ENCODE results near the gene SAP30BP.

The SAP30BP gene

GRCh38 chr17:75712446-75712845, 45.3 kb downstream of the SAP30BP start:
- DNase-seq (ENCODE audit: insufficient read length, low spot score) (no peak), FAIRE-seq (no peak)
- TF ChIP-seq CTCF (IDR thresholded peaks at IDR 0.05; ENCODE audit: insufficient read depth, missing control alignments), result no peak

GRCh38 chr17:75719732-75720131, 52.6 kb downstream of the SAP30BP start:
- no peak for DNase-seq (ENCODE audit: insufficient read length, low spot score)
- TF ChIP-seq CTCF (IDR thresholded peaks at IDR 0.05; ENCODE audit: insufficient read depth, missing control alignments), result no peak
- FAIRE-seq, result no peak

GRCh38 chr17:75720656-75721462, 53.7 kb downstream of the SAP30BP start, which contains the start of gene ITGB4:
ITGB4 (plus strand) TSS chr17:75721459; CDS start chr17:75724704, 3,245 bp downstream.
- FAIRE-seq (no peak), DNase-seq (ENCODE audit: insufficient read length, low spot score) (no peak)
- no peak for TF ChIP-seq CTCF (IDR thresholded peaks at IDR 0.05; ENCODE audit: insufficient read depth, missing control alignments)

- no peak for TF ChIP-seq CTCF (IDR thresholded peaks at IDR 0.05; ENCODE audit: insufficient read depth, missing control alignments)
- FAIRE-seq (no peak), DNase-seq (ENCODE audit: insufficient read length, low spot score) (no peak)
These were observed 54.4 kb downstream of the SAP30BP start for GRCh38 chr17:75721463-75722011.

- TF ChIP-seq CTCF (IDR thresholded peaks at IDR 0.05; ENCODE audit: insufficient read depth, missing control alignments), result no peak
- FAIRE-seq (no peak), DNase-seq (ENCODE audit: insufficient read length, low spot score) (no peak)
These were observed 54.9 kb downstream of the SAP30BP start for GRCh38 chr17:75722076-75722475.

- TF ChIP-seq CTCF (IDR thresholded peaks at IDR 0.05; ENCODE audit: insufficient read depth, missing control alignments), result no peak
- no peak for DNase-seq (ENCODE audit: insufficient read length, low spot score)
- FAIRE-seq, result no peak
These were observed 55.5 kb downstream of the SAP30BP start for GRCh38 chr17:75722542-75723095.
